A549 (cell line): Measurements from ENCODE around the gene VRTN. TPM values are rescaled to one million over a fixed set of nuclear protein-coding genes. Genes with fewer than 3 reads are reported as not detected.

Experiments
- ATAC-seq, 2 experiments: fragments of 200-7000 bp in 1 of 2; fragments of >200 bp in 1 of 2; cut with Nextera tagmentation in 1 of 2; cut with Tn5 transposase in 1 of 2; 3 replicates each; pipeline versions ENCODE4 v1.8.0 to v1.9.1; 2018 to 2020; ENCODE audit warnings: mild to moderate bottlenecking in 1 of 2, moderate library complexity in 1 of 2
- CTCF ChIA-PET: fragments of 300-600 bp; sonication (Branson Sonifier 250); formaldehyde crosslinking; extraction: SDS; loops from one replicate; lab custom pipeline; 2021; ENCODE audit warnings: antibody characterized with exemption, inconsistent platforms; lab: Yijun Ruan, JAX
- POLR2A ChIA-PET: fragments of 350-600 bp; formaldehyde crosslinking; extraction: SDS; loops from one replicate; lab custom pipeline; 2021; ENCODE audit warnings: antibody characterized with exemption, inconsistent platforms; lab: Yijun Ruan, JAX
- DNase-seq, 2 experiments: peaks; one replicate each; pipeline versions ENCODE4 v3.0.0 to v3.0.0-alpha.2; 2011 to 2016; ENCODE audit warnings: low read depth in 1 of 2, low spot score in 1 of 2
- FAIRE-seq: peaks from 2 replicates; lab custom pipeline; 2011; peaks lifted over from hg19 to GRCh38; lab: Jason Lieb, UNC
- H3K27ac ChIP-seq, 2 experiments: fragments of >200 bp; sonication (Bioruptor Twin); formaldehyde crosslinking; 3 replicates each; pipeline ENCODE4 v1.5.1; 2016 to 2017
- H3K4me1 ChIP-seq: fragments of >200 bp; sonication (Bioruptor Twin); formaldehyde crosslinking; 3 replicates; pipeline ENCODE4 v1.6.1; 2016
- H3K4me2 ChIP-seq: fragments of >200 bp; sonication (Bioruptor Twin); formaldehyde crosslinking; 3 replicates; pipeline ENCODE4 v1.6.1; 2016
- H3K4me3 ChIP-seq: fragments of >200 bp; sonication (Bioruptor Twin); formaldehyde crosslinking; 3 replicates; pipeline ENCODE4 v1.5.1; 2016
- H3K9me3 ChIP-seq: fragments of >200 bp; sonication (Bioruptor Twin); formaldehyde crosslinking; 3 replicates; pipeline ENCODE4 v1.6.1; 2016
- BCL3 ChIP-seq: fragments of >200 bp; sonication (Bioruptor Twin); formaldehyde crosslinking; IDR thresholded peaks from 3 replicates; pipeline ENCODE4 v1.6.1; 2016
- CBX2 ChIP-seq: fragments of 200-600 bp; sonication (generic); IDR thresholded peaks from 2 replicates; pipeline ENCODE4 v1.6.1; 2016; ENCODE audit warnings: low read depth, mild to moderate bottlenecking, borderline replicate concordance
- CBX8 ChIP-seq: fragments of 200-600 bp; sonication (generic); IDR thresholded peaks from 2 replicates; pipeline ENCODE4 v1.6.1; 2016
- CEBPB ChIP-seq, 2 experiments: fragments of >200 bp in 1 of 2; sonication (Bioruptor Twin) in 1 of 2; formaldehyde crosslinking in 1 of 2; IDR thresholded peaks; 2 replicates each; pipeline ENCODE4 v1.6.1; 2012 to 2016
- ELK1 ChIP-seq: fragments of 150-350 bp; IDR thresholded peaks from 2 replicates; pipeline ENCODE4 v1.6.1; 2014; ENCODE audit warnings: low read depth, mild to moderate bottlenecking, low read length
- FOSL2 ChIP-seq, 2 experiments: fragments of 450-650 bp in 1 of 2; fragments of >200 bp in 1 of 2; sonication (Bioruptor Twin) in 1 of 2; formaldehyde crosslinking; IDR thresholded peaks; 2 replicates each; pipeline versions ENCODE4 v1.5.0 to v1.6.1; 2016 to 2020; ENCODE audit warnings: mild to moderate bottlenecking in 1 of 2, moderate library complexity in 1 of 2
- HEYL ChIP-seq: fragments of 250-450 bp; sonication (Bioruptor Pico); IDR thresholded peaks from 2 replicates; pipeline ENCODE4 v1.8.0; 2021; ENCODE audit warnings: mild to moderate bottlenecking, moderate library complexity
- HMGXB4 ChIP-seq: fragments of 250-450 bp; sonication (Bioruptor Pico); IDR thresholded peaks from 2 replicates; pipeline ENCODE4 v1.5.0; 2021; ENCODE audit warnings: mild to moderate bottlenecking, moderate library complexity, borderline replicate concordance
- HOXA7 ChIP-seq: fragments of 250-450 bp; sonication (Bioruptor Pico); IDR thresholded peaks from 2 replicates; pipeline ENCODE4 v1.5.0; 2020; ENCODE audit warnings: mild to moderate bottlenecking, moderate library complexity
- HOXB13 ChIP-seq: fragments of 250-450 bp; sonication (Bioruptor Pico); IDR thresholded peaks from 2 replicates; pipeline ENCODE4 v1.5.0; 2020; ENCODE audit warnings: low read depth, mild to moderate bottlenecking, moderate library complexity
- KDM1A ChIP-seq: fragments of 200-600 bp; sonication (generic); IDR thresholded peaks from 2 replicates; pipeline ENCODE4 v1.6.1; 2016; ENCODE audit warnings: low read depth, mild to moderate bottlenecking
- KDM5A ChIP-seq: fragments of 200-600 bp; sonication (generic); IDR thresholded peaks from 2 replicates; pipeline ENCODE4 v1.6.1; 2016; ENCODE audit warnings: antibody characterized with exemption, mild to moderate bottlenecking
- NR3C1 ChIP-seq: fragments of >200 bp; sonication (Bioruptor Twin); formaldehyde crosslinking; IDR thresholded peaks from 3 replicates; pipeline ENCODE4 v1.6.1; 2017
- POLR2AphosphoS2 ChIP-seq: conservative IDR thresholded peaks from 2 replicates; pipeline ENCODE4 v1.6.1; 2012; ENCODE audit warnings: low read length, improper control_type of control experiment, inconsistent platforms
- SMC3 ChIP-seq: fragments of >200 bp; sonication (Bioruptor Twin); formaldehyde crosslinking; IDR thresholded peaks from 3 replicates; pipeline ENCODE4 v1.6.1; 2018; ENCODE audit warnings: inconsistent platforms
- TFCP2L1 ChIP-seq: fragments of 250-450 bp; sonication (Bioruptor Pico); IDR thresholded peaks from 2 replicates; pipeline ENCODE4 v1.5.0; 2021; ENCODE audit warnings: mild to moderate bottlenecking
- TP53 ChIP-seq: fragments of 250-450 bp; sonication (Bioruptor Pico); IDR thresholded peaks from 2 replicates; pipeline ENCODE4 v1.5.0; 2021; ENCODE audit warnings: mild to moderate bottlenecking, moderate library complexity
- USF2 ChIP-seq: fragments of 450-650 bp; IDR thresholded peaks from 2 replicates; pipeline ENCODE4 v1.6.1; 2014; ENCODE audit warnings: antibody characterized with exemption
- WGBS: methylation state at CpG from one replicate; pipeline ENCODE4 v1.1.6; 2017; ENCODE audit errors: missing lambda C conversion rate; 5-methylcytosine and 5-hydroxymethylcytosine counted together
- polyA plus RNA-seq, 4 experiments: library from polyadenylated mRNA; depleted of rRNA in 3 of 4; stranded (reverse); fragments of >200 nt; fragmentation: RNase III in 1 of 4; extraction: RNeasy Plus Mini Kit Qiagen cat#74134 plus additional on column Dnase treatment in 1 of 4; gene quantifications; 2 replicates in 3 of 4; 3 replicates in 1 of 4; pipeline ENCODE4 v1.2.3, GENCODE V29; 2011 to 2017

The VRTN gene
- polyA plus RNA-seq, 2 of the 4 experiments (the other 2 are of a cell fraction), result not detected

- H3K4me2 ChIP-seq, result no peak overlapping the region
- TF ChIP-seq BCL3 (no peak), CBX2 (no peak), FOSL2 (IDR thresholded peaks at IDR 0.05) (no peak), FOSL2 (CRISPR knock-in tag; IDR thresholded peaks at IDR 0.05) (no peak), ELK1 (no peak), HOXA7 (CRISPR knock-in tag) (no peak), USF2 (no peak), KDM1A (no peak), KDM5A (no peak), SMC3 (no peak), HMGXB4 (CRISPR knock-in tag) (no peak), HEYL (CRISPR knock-in tag) (no peak), TP53 (CRISPR knock-in tag) (no peak), POLR2AphosphoS2 (no peak), CBX8 (no peak), HOXB13 (CRISPR knock-in tag) (no peak), CEBPB (IDR thresholded peaks at IDR 0.05) (no peak), NR3C1 (no peak)
- TF ChIP-seq, all 56 proteins: peak for 0
- CTCF ChIA-PET, result interaction anchor here (0.8 to 1.0 kb wide), 3 partner anchors 16 to 153 kb away, joined by 3 to 4 read pairs (median 3); no protein-coding TSS in a partner anchor
- FAIRE-seq (no peak), DNase-seq (no peak), ATAC-seq (peak; percentile 48 to 71; a peak in 4 of 6 replicates)
- 69% methylated on average over 2 of the region's 2 CpGs for WGBS
- POLR2A ChIA-PET, result no interaction called here
- no peak overlapping the region for H3K4me3 ChIP-seq
- no peaks in the 10 kb centered on the region for H3K9me3 ChIP-seq
- H3K4me1 ChIP-seq, result no peaks in the 10 kb centered on the region
- H3K27ac ChIP-seq, result no peak overlapping the region
Observed at GRCh38 chr14:74346341-74346740, 1.9 kb upstream of the VRTN start.

GRCh38 chr14:74347097-74347794, 1.0 kb upstream of the VRTN start:
- FAIRE-seq (no peak), ATAC-seq (no peak), DNase-seq (no peak)
- H3K4me1 ChIP-seq, result no peaks in the 10 kb centered on the region
- H3K4me3 ChIP-seq, result no peak overlapping the region
- no peaks in the 10 kb centered on the region for H3K9me3 ChIP-seq
- H3K27ac ChIP-seq, result no peak overlapping the region
- ChIA-PET POLR2A (no interaction called here), CTCF (interaction anchor here (0.6 to 1.8 kb wide), 5 partner anchors 9 to 285 kb away, joined by 3 to 6 read pairs (median 4); partner anchors contain the start of gene ABCD4)
- H3K4me2 ChIP-seq, result no peak overlapping the region
- WGBS, result 78% methylated on average over 6 of the region's 7 CpGs
- TF ChIP-seq TFCP2L1 (CRISPR knock-in tag), result no peak
- no peak for TF ChIP-seq HOXA7 (CRISPR knock-in tag)
- TF ChIP-seq SMC3, result no peak
